ENCODE results near the gene FBXL22. TPM values are rescaled to one million over a fixed set of nuclear protein-coding genes. Genes with fewer than 3 reads are reported as not detected.

Gene FBXL22
- 10 to 100 TPM; 12.5 to 39.6 TPM for total RNA-seq

- peak within 1 kb of the TSS; percentile 88 to 89 for H3K27ac ChIP-seq
- 36% methylated on average over 23 of the region's 23 CpGs for WGBS
- no peaks in the 10 kb centered on the region for H3K9me3 ChIP-seq
- TF ChIP-seq POLR2A (IDR thresholded peaks at IDR 0.05) (no peak), CTCF (IDR thresholded peaks at IDR 0.05) (no peak), POLR2AphosphoS5 (IDR thresholded peaks at IDR 0.05) (peak; percentile 45)
- peak within 1 kb of the TSS; percentile 4 to 25 for H3K4me3 ChIP-seq
- peaks cover 20% of the 10 kb centered on the region for H3K4me1 ChIP-seq (replicated peaks)
- H3K27me3 ChIP-seq (replicated peaks; ENCODE audit: insufficient read depth): no peaks in the 10 kb centered on the region
- peak; percentile 32 for DNase-seq (ENCODE audit: low spot score)
- H3K36me3 ChIP-seq: no peaks in the 10 kb centered on the region
- intact Hi-C loops (cut with DNase I): loop anchor here (5.0 kb wide), 2 partner anchors 110 to 310 kb away; no protein-coding TSS in a partner anchor
Observed at GRCh38 chr15:63597038-63597790, at the start of gene FBXL22. Gene FBXL22, plus strand, starts transcription at chr15:63597387. Its CDS starts 6 bp downstream, at chr15:63597393.

- no peak overlapping the region for H3K27ac ChIP-seq
- no peak for DNase-seq (ENCODE audit: low spot score)
- no peaks in the 10 kb centered on the region for H3K36me3 ChIP-seq
- 24% methylated on average over 1 of the region's 1 CpG for WGBS
- H3K9me3 ChIP-seq: no peaks in the 10 kb centered on the region
- no peaks in the 10 kb centered on the region for H3K27me3 ChIP-seq (replicated peaks; ENCODE audit: insufficient read depth)
- intact Hi-C loops (cut with DNase I): loop anchor here (5.0 kb wide), 1 partner anchor 44 kb away; no protein-coding TSS in a partner anchor
- TF ChIP-seq CTCF (IDR thresholded peaks at IDR 0.05): no peak
- peak; percentile 11 for TF ChIP-seq POLR2AphosphoS5 (IDR thresholded peaks at IDR 0.05)
- peaks cover 7% of the 10 kb centered on the region for H3K4me1 ChIP-seq (replicated peaks)
- H3K4me3 ChIP-seq: no peak overlapping the region
Observed at GRCh38 chr15:63551400-63551799, 45.8 kb upstream of the FBXL22 start.

GRCh38 chr15:63553388-63553791, 43.8 kb upstream of the FBXL22 start:
- H3K4me1 ChIP-seq (replicated peaks): peaks cover 7% of the 10 kb centered on the region
- TF ChIP-seq CTCF (IDR thresholded peaks at IDR 0.05) (no peak), POLR2A (IDR thresholded peaks at IDR 0.05) (no peak), POLR2AphosphoS5 (IDR thresholded peaks at IDR 0.05) (peak; percentile 77)
- H3K27me3 ChIP-seq (replicated peaks; ENCODE audit: insufficient read depth): no peaks in the 10 kb centered on the region
- H3K36me3 ChIP-seq: no peaks in the 10 kb centered on the region
- H3K4me3 ChIP-seq: no peak overlapping the region
- H3K9me3 ChIP-seq: no peaks in the 10 kb centered on the region
- WGBS: 8% methylated on average over 3 of the region's 3 CpGs
- H3K27ac ChIP-seq: peak overlapping the region; percentile 46 to 49
- intact Hi-C loops (cut with DNase I): loop anchor here (5.0 kb wide), 1 partner anchor 46 kb away; no protein-coding TSS in a partner anchor
- peak; percentile 56 for DNase-seq (ENCODE audit: low spot score)

- H3K9me3 ChIP-seq: no peaks in the 10 kb centered on the region
- no peaks in the 10 kb centered on the region for H3K36me3 ChIP-seq
- no peak overlapping the region for H3K27ac ChIP-seq
- intact Hi-C loops (cut with DNase I): loop anchor here (5.0 kb wide), 1 partner anchor 47 kb away; no protein-coding TSS in a partner anchor
- no peaks in the 10 kb centered on the region for H3K27me3 ChIP-seq (replicated peaks; ENCODE audit: insufficient read depth)
- H3K4me1 ChIP-seq (replicated peaks): peaks cover 7% of the 10 kb centered on the region
- no peak for DNase-seq (ENCODE audit: low spot score)
- WGBS: 62% methylated on average over 2 of the region's 2 CpGs
- no peak overlapping the region for H3K4me3 ChIP-seq
- no peak for TF ChIP-seq POLR2A (IDR thresholded peaks at IDR 0.05)
- TF ChIP-seq CTCF (IDR thresholded peaks at IDR 0.05): no peak
- TF ChIP-seq POLR2AphosphoS5 (IDR thresholded peaks at IDR 0.05): no peak
Observed at GRCh38 chr15:63554337-63554927, 42.8 kb upstream of the FBXL22 start.

Data from prostate gland (tissue), 2 donors.